CD4-positive, alpha-beta T cell (primary cell): ENCODE data around the gene DES. TPM values are rescaled to one million over a fixed set of nuclear protein-coding genes. Genes with fewer than 3 reads are reported as not detected.

Source experiments
- ATAC-seq: fragments of 200-7000 bp; cut with Tn5 transposase; one replicate; pipeline ENCODE4 v1.10.0; 2022; ENCODE audit warnings: mild to moderate bottlenecking; ENCODE audit not compliant: poor library complexity
- CTCF ChIA-PET: fragments of 350-600 bp; sonication (Branson Sonifier 250); formaldehyde crosslinking; loops from one replicate; lab custom pipeline; 2021; ENCODE audit warnings: antibody characterized with exemption, inconsistent platforms; lab: Charles Lee
- POLR2A ChIA-PET: fragments of 350-600 bp; sonication (Branson Sonifier 250); formaldehyde crosslinking; loops from one replicate; lab custom pipeline; 2021; ENCODE audit warnings: antibody characterized with exemption, inconsistent platforms; lab: Charles Lee
- DNase-seq, 14 experiments: peaks; one replicate each; pipeline ENCODE4 v3.0.0-alpha.2; 2013 to 2020; ENCODE audit warnings: mixed read lengths in 2 of 14
- H3K27ac ChIP-seq, 2 donors: one replicate each; pipeline versions ENCODE4 v1.5.1 to v1.7.0; 2013; ENCODE audit warnings: low read length in 2 of 2, low read depth in 1 of 2, mild to moderate bottlenecking in 1 of 2
- H3K27me3 ChIP-seq, 2 experiments: 1 replicate in 1 of 2; 2 replicates in 1 of 2; pipeline versions ENCODE4 v1.6.1 to v1.7.0; 2013; ENCODE audit warnings: low read length in 2 of 2, control low read depth in 1 of 2, mild to moderate bottlenecking in 1 of 2, moderate library complexity in 1 of 2; ENCODE audit not compliant: insufficient read depth in 2 of 2, control insufficient read depth in 1 of 2
- H3K36me3 ChIP-seq: one replicate; pipeline ENCODE4 v1.6.1; 2013; ENCODE audit warnings: low read length, control low read depth; ENCODE audit not compliant: insufficient read depth
- H3K4me1 ChIP-seq: one replicate; pipeline ENCODE4 v1.6.1; 2013; ENCODE audit warnings: low read length, control low read depth; ENCODE audit not compliant: insufficient read depth
- H3K4me3 ChIP-seq: one replicate; pipeline ENCODE4 v1.5.1; 2013; ENCODE audit warnings: mild to moderate bottlenecking, low read length, moderate library complexity
- H3K9me3 ChIP-seq, 2 experiments: 1 replicate in 1 of 2; 2 replicates in 1 of 2; pipeline versions ENCODE4 v1.6.1 to v1.7.0; 2013; ENCODE audit warnings: low read length in 2 of 2, mild to moderate bottlenecking in 2 of 2, control low read depth in 1 of 2, moderate library complexity in 1 of 2; ENCODE audit not compliant: control insufficient read depth in 1 of 2, insufficient read depth in 1 of 2
- H3K27ac Mint-ChIP-seq: one replicate; pipeline ENCODE4 v1.8.0; 2020; ENCODE audit warnings: mixed read lengths
- H3K27me3 Mint-ChIP-seq: one replicate; pipeline ENCODE4 v1.8.0; 2021; ENCODE audit warnings: mixed read lengths
- H3K36me3 Mint-ChIP-seq: one replicate; pipeline ENCODE4 v1.8.0; 2021; ENCODE audit warnings: low read depth, mixed read lengths
- H3K4me1 Mint-ChIP-seq: one replicate; pipeline ENCODE4 v1.8.0; 2021; ENCODE audit warnings: low read depth, mixed read lengths
- H3K4me3 Mint-ChIP-seq: one replicate; pipeline ENCODE4 v1.8.0; 2020; ENCODE audit warnings: mild to moderate bottlenecking, mixed read lengths
- H3K9me3 Mint-ChIP-seq: one replicate; pipeline ENCODE4 v1.8.0; 2020; ENCODE audit warnings: mixed read lengths
- intact Hi-C, 2 experiments: fragments of 100-400 bp; cut with DNase I in 1 of 2; cut with micrococcal nuclease in 1 of 2; formaldehyde crosslinking; loops; one replicate each; pipeline versions ENCODE4 v1.15.1 to v1.9.0; 2023 to 2025; cut with DNase I, micrococcal nuclease
- total RNA-seq, 174 experiments: library from RNA in 2 of 174; stranded (reverse) in 2 of 174; gene quantifications; one replicate each; pipeline ENCODE4 v1.2.3 and lab custom pipeline; 2021 to 2026
- TF ChIP-seq, protein P1 (sequence below): fragments of 200-600 bp; IDR thresholded peaks from one replicate; pipeline ENCODE4 v1.8.0; 2022; ENCODE audit warnings: antibody characterized with exemption, mild to moderate bottlenecking

DES gene
- total RNA-seq, 2 experiments from 2014 or later: not detected

DNA sequence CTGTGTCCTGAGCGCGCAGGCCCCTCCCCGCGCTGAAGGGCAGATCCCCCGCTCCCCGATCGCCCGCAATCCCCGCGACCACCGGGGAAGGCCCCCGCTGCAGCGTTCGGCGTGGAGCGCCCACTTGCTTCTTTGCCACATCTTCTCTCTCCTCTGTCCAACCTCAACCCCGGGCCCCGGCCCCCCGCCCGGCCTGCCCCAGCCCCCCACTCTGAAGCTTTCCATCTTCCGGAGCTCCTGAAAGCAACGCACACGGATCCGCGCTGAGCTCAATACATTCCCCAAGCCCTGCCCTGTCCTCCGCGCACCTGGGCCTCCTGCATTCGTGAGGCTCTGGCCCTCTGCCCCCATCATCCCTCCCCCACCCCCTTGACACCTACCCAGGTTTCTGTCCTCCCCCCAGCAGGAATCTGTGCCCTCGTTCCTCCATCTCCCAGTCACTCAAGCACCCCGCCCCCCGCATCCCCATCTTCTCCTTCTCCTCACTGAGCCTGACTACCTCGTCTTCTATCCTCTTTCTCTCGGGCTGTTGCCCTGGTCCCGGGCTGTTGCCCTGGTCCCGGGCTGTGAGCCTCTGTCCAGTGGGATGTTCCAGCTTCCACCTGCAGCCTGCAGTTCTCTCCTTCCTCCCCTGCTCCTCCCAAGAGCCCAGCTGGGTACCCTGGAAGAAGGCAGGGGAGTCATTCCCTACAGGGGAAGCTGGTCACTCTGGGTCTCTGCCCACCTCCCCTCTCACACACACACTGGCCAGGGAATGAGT, 24.3 kb downstream of the DES start:
- peaks cover 12% of the 10 kb centered on the region for H3K4me1 ChIP-seq
- H3K9me3 ChIP-seq: no peaks in the 10 kb centered on the region
- ATAC-seq (no peak), DNase-seq (no peak)
- H3K36me3 ChIP-seq: no peaks in the 10 kb centered on the region
- peak overlapping the region; percentile 16 for H3K4me3 ChIP-seq
- POLR2A ChIA-PET: interaction anchor here (0.8 kb wide), 2 partner anchors 55 to 88 kb away, joined by 3 read pairs; partner anchors contain the start of gene DNPEP
- H3K27me3 Mint-ChIP-seq: peaks cover 32% of the 10 kb centered on the region
- no peak overlapping the region for H3K27ac Mint-ChIP-seq
- TF ChIP-seq, protein P1, sequence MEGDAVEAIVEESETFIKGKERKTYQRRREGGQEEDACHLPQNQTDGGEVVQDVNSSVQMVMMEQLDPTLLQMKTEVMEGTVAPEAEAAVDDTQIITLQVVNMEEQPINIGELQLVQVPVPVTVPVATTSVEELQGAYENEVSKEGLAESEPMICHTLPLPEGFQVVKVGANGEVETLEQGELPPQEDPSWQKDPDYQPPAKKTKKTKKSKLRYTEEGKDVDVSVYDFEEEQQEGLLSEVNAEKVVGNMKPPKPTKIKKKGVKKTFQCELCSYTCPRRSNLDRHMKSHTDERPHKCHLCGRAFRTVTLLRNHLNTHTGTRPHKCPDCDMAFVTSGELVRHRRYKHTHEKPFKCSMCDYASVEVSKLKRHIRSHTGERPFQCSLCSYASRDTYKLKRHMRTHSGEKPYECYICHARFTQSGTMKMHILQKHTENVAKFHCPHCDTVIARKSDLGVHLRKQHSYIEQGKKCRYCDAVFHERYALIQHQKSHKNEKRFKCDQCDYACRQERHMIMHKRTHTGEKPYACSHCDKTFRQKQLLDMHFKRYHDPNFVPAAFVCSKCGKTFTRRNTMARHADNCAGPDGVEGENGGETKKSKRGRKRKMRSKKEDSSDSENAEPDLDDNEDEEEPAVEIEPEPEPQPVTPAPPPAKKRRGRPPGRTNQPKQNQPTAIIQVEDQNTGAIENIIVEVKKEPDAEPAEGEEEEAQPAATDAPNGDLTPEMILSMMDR: no peak
- peaks cover 22% of the 10 kb centered on the region for H3K4me1 Mint-ChIP-seq
- intact Hi-C loops: loop anchor here in 1 of 2 experiments (5.0 kb wide), 3 partner anchors 55 to 155 kb away; partner anchors contain the start of genes DNPEP and STK11IP
- no peaks in the 10 kb centered on the region for H3K36me3 Mint-ChIP-seq
- peaks cover 10 to 14% of the 10 kb centered on the region in 2 experiments for H3K27me3 ChIP-seq
- CTCF ChIA-PET: interaction anchor here (0.6 to 1.1 kb wide), 4 partner anchors 21 to 88 kb away, joined by 4 to 5 read pairs (median 4); no protein-coding TSS in a partner anchor
- H3K27ac ChIP-seq: no peak overlapping the region
- H3K9me3 Mint-ChIP-seq: no peaks in the 10 kb centered on the region
- H3K4me3 Mint-ChIP-seq: peak overlapping the region; percentile 86

DNA sequence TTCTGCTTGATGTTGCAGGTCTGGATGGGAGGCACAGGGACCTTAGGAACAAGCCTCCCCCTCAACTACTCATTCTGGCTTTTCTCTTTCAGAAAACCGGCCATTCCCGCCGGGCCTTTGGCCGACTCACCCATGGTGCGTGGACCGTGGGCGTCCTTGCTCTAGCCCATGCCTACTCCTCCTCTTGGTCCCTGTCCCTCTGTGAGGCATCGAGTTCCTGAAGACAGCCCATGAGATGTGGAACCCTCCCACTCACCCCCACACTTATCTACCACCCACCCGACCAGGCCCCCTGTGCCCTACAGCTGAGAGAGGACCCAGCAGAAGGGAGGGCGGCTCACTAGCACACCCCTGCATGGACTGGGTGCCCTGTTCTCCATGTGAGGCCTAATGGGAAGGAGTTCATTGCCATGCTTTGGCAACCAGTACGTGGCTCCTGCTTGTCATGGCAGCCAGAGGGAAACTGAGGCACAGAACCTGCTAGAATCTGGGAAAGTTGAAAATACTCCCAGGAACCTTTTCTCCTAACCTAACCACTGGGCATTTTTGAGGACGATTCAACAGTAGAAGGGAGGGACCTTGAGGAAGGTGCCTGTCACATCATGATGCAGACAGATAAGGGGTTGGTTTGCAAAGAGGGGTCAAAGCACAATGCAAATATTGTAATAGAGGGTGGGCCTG, 25.0 kb downstream of the DES start:
- ChIA-PET CTCF (no interaction called here), POLR2A (no interaction called here)
- Mint-ChIP-seq H3K27me3 (peaks cover 32% of the 10 kb centered on the region), H3K4me1 (peaks cover 22% of the 10 kb centered on the region), H3K9me3 (no peaks in the 10 kb centered on the region), H3K36me3 (no peaks in the 10 kb centered on the region), H3K4me3 (peak overlapping the region; percentile 86), H3K27ac (no peak overlapping the region)
- Histone ChIP-seq H3K27ac (no peak overlapping the region), H3K36me3 (no peaks in the 10 kb centered on the region), H3K9me3 (no peaks in the 10 kb centered on the region), H3K27me3 (peaks cover 17 to 18% of the 10 kb centered on the region in 2 experiments), H3K4me3 (no peak overlapping the region), H3K4me1 (peaks cover 12% of the 10 kb centered on the region)
- TF ChIP-seq, protein P1: no peak
- intact Hi-C loops: loop anchor here in 1 of 2 experiments (5.0 kb wide), 3 partner anchors 56 to 154 kb away; partner anchors contain the start of genes DNPEP and STK11IP
- DNase-seq: no peak
- ATAC-seq: no peak

DNA sequence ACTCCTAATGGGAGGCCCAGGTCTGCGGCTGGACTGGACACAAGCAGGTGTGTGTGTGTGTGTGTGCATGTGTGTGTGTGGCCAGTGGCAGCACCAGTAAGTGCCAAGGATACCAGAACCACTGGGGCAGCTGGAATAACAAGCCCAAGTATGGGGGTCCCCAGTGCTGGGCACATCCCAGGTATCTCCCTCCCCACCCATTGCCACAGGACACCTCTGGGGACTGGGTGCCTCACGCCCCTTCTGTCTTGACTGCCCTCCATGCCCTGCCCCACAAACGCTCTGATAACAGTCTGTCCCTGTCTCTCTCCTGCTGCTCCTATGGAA, 25.5 kb downstream of the DES start:
- DNase-seq (no peak), ATAC-seq (no peak)
- Histone ChIP-seq H3K9me3 (no peaks in the 10 kb centered on the region), H3K4me3 (no peak overlapping the region), H3K27me3 (peaks cover 18% of the 10 kb centered on the region in 2 experiments), H3K4me1 (peaks cover 12% of the 10 kb centered on the region), H3K27ac (no peak overlapping the region), H3K36me3 (no peaks in the 10 kb centered on the region)
- TF ChIP-seq, protein P1: no peak
- ChIA-PET CTCF (no interaction called here), POLR2A (no interaction called here)
- H3K27me3 Mint-ChIP-seq: peaks cover 32% of the 10 kb centered on the region
- H3K4me1 Mint-ChIP-seq: peaks cover 22% of the 10 kb centered on the region
- no peaks in the 10 kb centered on the region for H3K9me3 Mint-ChIP-seq
- H3K4me3 Mint-ChIP-seq: peak overlapping the region; percentile 86
- intact Hi-C loops: loop anchor here in 1 of 2 experiments (5.0 kb wide), 3 partner anchors 56 to 154 kb away; partner anchors contain the start of genes DNPEP and STK11IP
- no peaks in the 10 kb centered on the region for H3K36me3 Mint-ChIP-seq
- no peak overlapping the region for H3K27ac Mint-ChIP-seq
